ENCODE measurements around the gene ZBTB24. TPM values are rescaled to one million over a fixed set of nuclear protein-coding genes. Genes with fewer than 3 reads are reported as not detected.
"Not testable (repeated sequence)": the region's sequence is repeated elsewhere in the genome, so short reads cannot be mapped to it uniquely, and the experiment has no call there.

ZBTB24 gene
- polyA plus RNA-seq, 1 experiment, result 4.4 TPM

- POLR2A ChIA-PET, result no interaction called here
Observed at GRCh38 chr6:109524129-109524528, 41.1 kb upstream of the ZBTB24 start.

GRCh38 chr6:109523478-109523877 is 40.5 kb upstream of the ZBTB24 start:
- no peak for TF ChIP-seq CTCF (IDR thresholded peaks at IDR 0.05; ENCODE audit: low read depth, low read length)
- ChIA-PET CTCF (no interaction called here), POLR2A (no interaction called here)
- no peaks in the 10 kb centered on the region for H3K9me3 ChIP-seq (ENCODE audit: control insufficient read depth, insufficient read depth, low read length)
- H3K4me3 ChIP-seq (ENCODE audit: low read depth, low read length), result no peak overlapping the region
- DNase-seq (ENCODE audit: low read depth, low spot score), result no peak
- H3K27me3 ChIP-seq (ENCODE audit: control insufficient read depth, insufficient read depth, low read length), result no peaks in the 10 kb centered on the region
- H3K27ac ChIP-seq (ENCODE audit: low read depth, low read length), result no peak overlapping the region

More at GRCh38 chr6:109524129-109524528, 41.1 kb upstream of the ZBTB24 start:
- CTCF ChIA-PET, result interaction anchor here (2.5 kb wide), 1 partner anchor 515 kb away, joined by 16 read pairs; no protein-coding TSS in a partner anchor
- Histone ChIP-seq H3K27me3 (ENCODE audit: control insufficient read depth, insufficient read depth, low read length) (no peaks in the 10 kb centered on the region), H3K9me3 (ENCODE audit: control insufficient read depth, insufficient read depth, low read length) (no peaks in the 10 kb centered on the region), H3K27ac (ENCODE audit: low read depth, low read length) (no peak overlapping the region), H3K4me3 (ENCODE audit: low read depth, low read length) (no peak overlapping the region)
- TF ChIP-seq CTCF (IDR thresholded peaks at IDR 0.05; ENCODE audit: low read depth, low read length), result no peak
- DNase-seq (ENCODE audit: low read depth, low spot score), result no peak

GRCh38 chr6:109521080-109521479 is 38.1 kb upstream of the ZBTB24 start:
- no peak for TF ChIP-seq CTCF (IDR thresholded peaks at IDR 0.05; ENCODE audit: low read depth, low read length)
- Histone ChIP-seq H3K27ac (ENCODE audit: low read depth, low read length) (no peak overlapping the region), H3K27me3 (ENCODE audit: control insufficient read depth, insufficient read depth, low read length) (no peaks in the 10 kb centered on the region), H3K4me3 (ENCODE audit: low read depth, low read length) (no peak overlapping the region), H3K9me3 (ENCODE audit: control insufficient read depth, insufficient read depth, low read length) (no peaks in the 10 kb centered on the region)
- DNase-seq (ENCODE audit: low read depth, low spot score), result no peak
- POLR2A ChIA-PET, result no interaction called here
- CTCF ChIA-PET, result interaction anchor here (0.6 kb wide), 1 partner anchor 262 kb away, joined by 3 read pairs; no protein-coding TSS in a partner anchor

GRCh38 chr6:109519647-109520046 is 36.6 kb upstream of the ZBTB24 start:
- POLR2A ChIA-PET, result not testable (repeated sequence)

GRCh38 chr6:109516929-109517328 is 33.9 kb upstream of the ZBTB24 start:
- H3K27ac ChIP-seq (ENCODE audit: low read depth, low read length), result no peak overlapping the region
- no peak for TF ChIP-seq CTCF (IDR thresholded peaks at IDR 0.05; ENCODE audit: low read depth, low read length)
- no peaks in the 10 kb centered on the region for H3K27me3 ChIP-seq (ENCODE audit: control insufficient read depth, insufficient read depth, low read length)
- POLR2A ChIA-PET, result no interaction called here
- H3K9me3 ChIP-seq (ENCODE audit: control insufficient read depth, insufficient read depth, low read length), result no peaks in the 10 kb centered on the region
- CTCF ChIA-PET, result no interaction called here
- H3K4me3 ChIP-seq (ENCODE audit: low read depth, low read length), result no peak overlapping the region
- DNase-seq (ENCODE audit: low read depth, low spot score), result no peak

More at GRCh38 chr6:109519647-109520046, 36.6 kb upstream of the ZBTB24 start:
- H3K27ac ChIP-seq (ENCODE audit: low read depth, low read length); DNase-seq (ENCODE audit: low read depth, low spot score); H3K4me3 ChIP-seq (ENCODE audit: low read depth, low read length); H3K27me3 ChIP-seq (ENCODE audit: control insufficient read depth, insufficient read depth, low read length); H3K9me3 ChIP-seq (ENCODE audit: control insufficient read depth, insufficient read depth, low read length): not testable (repeated sequence)
- CTCF ChIA-PET, result interaction anchor here (1.4 kb wide), 1 partner anchor 25 kb away, joined by 4 read pairs; no protein-coding TSS in a partner anchor
